Mesenchymal stem cell (in vitro differentiated cells and primary cell): ENCODE measurements around the gene TNPO3.

ENCODE experiments used
- DNase-seq: peaks from one replicate; pipeline ENCODE4 v3.0.0-alpha.2; 2013
- H2AFZ ChIP-seq: one replicate; pipeline ENCODE4 v1.6.1; 2013; ENCODE audit warnings: low read depth, mild to moderate bottlenecking, control low read depth, inconsistent platforms, low read length, moderate library complexity
- H2AK5ac ChIP-seq: 2 replicates; pipeline ENCODE4 v1.6.1; 2013; ENCODE audit warnings: low read length, moderate library complexity, mild to moderate bottlenecking, inconsistent platforms; ENCODE audit not compliant: severe bottlenecking
- H2BK120ac ChIP-seq: one replicate; pipeline ENCODE4 v1.6.1; 2013; ENCODE audit warnings: low read depth, mild to moderate bottlenecking, inconsistent platforms, low read length, moderate library complexity
- H2BK12ac ChIP-seq, 2 experiments: one replicate each; pipeline ENCODE4 v1.6.1; 2013; ENCODE audit warnings: inconsistent platforms in 2 of 2, low read length in 2 of 2, mild to moderate bottlenecking in 2 of 2, moderate library complexity in 2 of 2, control low read depth in 1 of 2
- H2BK15ac ChIP-seq: one replicate; pipeline ENCODE4 v1.6.1; 2013; ENCODE audit warnings: mild to moderate bottlenecking, low read depth, inconsistent platforms; ENCODE audit not compliant: poor library complexity, severe bottlenecking
- H2BK5ac ChIP-seq: 2 replicates; pipeline ENCODE4 v1.6.1; 2013; ENCODE audit warnings: low read depth, mild to moderate bottlenecking, low read length, control low read depth, inconsistent platforms; ENCODE audit not compliant: poor library complexity, severe bottlenecking
- H3K14ac ChIP-seq, 2 experiments: one replicate each; pipeline ENCODE4 v1.6.1; 2013; ENCODE audit warnings: inconsistent platforms in 2 of 2, low read length in 2 of 2, control low read depth in 1 of 2, mild to moderate bottlenecking in 1 of 2, moderate library complexity in 1 of 2
- H3K18ac ChIP-seq, 2 experiments: one replicate each; pipeline ENCODE4 v1.6.1; 2013; ENCODE audit warnings: inconsistent platforms in 2 of 2, low read length in 2 of 2, control low read depth in 1 of 2, low read depth in 1 of 2, mild to moderate bottlenecking in 1 of 2
- H3K23ac ChIP-seq, 2 experiments: one replicate each; pipeline ENCODE4 v1.6.1; 2013; ENCODE audit warnings: inconsistent platforms in 2 of 2, low read length in 2 of 2, mild to moderate bottlenecking in 2 of 2, moderate library complexity in 2 of 2, control low read depth in 1 of 2
- H3K27ac ChIP-seq: 2 replicates; pipeline ENCODE4 v1.5.1; 2013; ENCODE audit warnings: mild to moderate bottlenecking, moderate library complexity, low read length, control low read depth, inconsistent platforms; ENCODE audit not compliant: poor library complexity, severe bottlenecking
- H3K27me3 ChIP-seq, 2 experiments: 2 replicates each; pipeline versions ENCODE4 v1.6.1 to v1.7.0; 2013; ENCODE audit warnings: low read length in 2 of 2, mild to moderate bottlenecking in 2 of 2, moderate library complexity in 2 of 2, control low read depth in 1 of 2, inconsistent platforms in 1 of 2; ENCODE audit not compliant: control insufficient read depth in 1 of 2, insufficient read depth in 1 of 2
- H3K36me3 ChIP-seq, 2 experiments: 2 replicates each; pipeline versions ENCODE4 v1.6.1 to v1.7.0; 2013; ENCODE audit warnings: low read length in 2 of 2, control low read depth in 1 of 2, inconsistent platforms in 1 of 2, low read depth in 1 of 2, mild to moderate bottlenecking in 1 of 2; ENCODE audit not compliant: insufficient read depth in 2 of 2, control insufficient read depth in 1 of 2
- H3K4ac ChIP-seq, 2 experiments: one replicate each; pipeline ENCODE4 v1.6.1; 2013; ENCODE audit warnings: inconsistent platforms in 2 of 2, low read length in 2 of 2, mild to moderate bottlenecking in 2 of 2, moderate library complexity in 2 of 2, control low read depth in 1 of 2, low read depth in 1 of 2
- H3K4me1 ChIP-seq: 2 replicates; pipeline ENCODE4 v1.6.1; 2013; ENCODE audit warnings: low read depth, low read length, control low read depth; ENCODE audit not compliant: control insufficient read depth, insufficient read depth
- H3K4me2 ChIP-seq: 2 replicates; pipeline ENCODE4 v1.6.1; 2013; ENCODE audit warnings: low read length, mild to moderate bottlenecking, inconsistent platforms; ENCODE audit not compliant: poor library complexity, severe bottlenecking
- H3K4me3 ChIP-seq, 2 experiments: 2 replicates each; pipeline versions ENCODE4 v1.5.1 to v1.7.0; 2013; ENCODE audit warnings: low read length in 2 of 2, mild to moderate bottlenecking in 2 of 2, control low read depth in 1 of 2, low read depth in 1 of 2; ENCODE audit not compliant: insufficient read depth in 1 of 2
- H3K79me1 ChIP-seq: replicated peaks from 2 replicates; pipeline ENCODE4 v1.6.1; 2013; ENCODE audit warnings: mild to moderate bottlenecking, control low read depth, low read length, inconsistent platforms; ENCODE audit not compliant: poor library complexity, severe bottlenecking
- H3K9ac ChIP-seq: 2 replicates; pipeline ENCODE4 v1.7.0; 2013; ENCODE audit warnings: mild to moderate bottlenecking, low read length, moderate library complexity
- H3K9me3 ChIP-seq: 2 replicates; pipeline ENCODE4 v1.7.0; 2013; ENCODE audit warnings: mild to moderate bottlenecking, low read length; ENCODE audit not compliant: control insufficient read depth
- H4K8ac ChIP-seq: one replicate; pipeline ENCODE4 v1.6.1; 2013; ENCODE audit warnings: inconsistent platforms, mild to moderate bottlenecking, low read length, moderate library complexity
- H4K91ac ChIP-seq: one replicate; pipeline ENCODE4 v1.6.1; 2013; ENCODE audit warnings: mild to moderate bottlenecking, low read length, inconsistent platforms
- WGBS: methylation state at CpG from one replicate; pipeline ENCODE4 v1.1.7; 2013; ENCODE audit warnings: mixed read lengths; 5-methylcytosine and 5-hydroxymethylcytosine counted together

Gene TNPO3

GRCh38 chr7:128922496-128923410, 132.2 kb downstream of the TNPO3 start:
- Histone ChIP-seq H2BK5ac (no peak overlapping the region), H3K4me1 (peaks cover 11% of the 10 kb centered on the region), H2AK5ac (no peak overlapping the region), H3K4me3 (no peak overlapping the region), H3K79me1 (no peaks in the 10 kb centered on the region), H3K9me3 (no peaks in the 10 kb centered on the region), H2BK120ac (no peak overlapping the region), H3K36me3 (no peaks in the 10 kb centered on the region), H4K91ac (no peak overlapping the region), H3K23ac (no peak overlapping the region), H3K4me2 (no peak overlapping the region), H3K14ac (no peak overlapping the region), H2BK15ac (no peak overlapping the region), H3K18ac (no peak overlapping the region), H2BK12ac (no peak overlapping the region), H3K4ac (no peak overlapping the region), H3K9ac (no peak overlapping the region), H3K27ac (no peak overlapping the region), H2AFZ (no peak overlapping the region), H3K27me3 (peaks cover 56 to 57% of the 10 kb centered on the region in 2 experiments), H4K8ac (no peak overlapping the region)
- DNase-seq, result no peak
- WGBS, result 86% methylated on average over 14 of the region's 16 CpGs

- Histone ChIP-seq H3K4me3 (no peak overlapping the region), H4K8ac (no peak overlapping the region), H2BK5ac (no peak overlapping the region), H3K18ac (no peak overlapping the region), H3K4ac (no peak overlapping the region), H2AK5ac (no peak overlapping the region), H3K27me3 (peaks cover 61 to 63% of the 10 kb centered on the region in 2 experiments), H4K91ac (no peak overlapping the region), H2BK15ac (no peak overlapping the region), H3K9me3 (no peaks in the 10 kb centered on the region), H2BK12ac (no peak overlapping the region), H3K36me3 (no peaks in the 10 kb centered on the region), H3K4me1 (peaks cover 11% of the 10 kb centered on the region), H2AFZ (no peak overlapping the region), H2BK120ac (no peak overlapping the region), H3K14ac (no peak overlapping the region), H3K23ac (no peak overlapping the region), H3K79me1 (no peaks in the 10 kb centered on the region), H3K9ac (no peak overlapping the region), H3K27ac (no peak overlapping the region), H3K4me2 (no peak overlapping the region)
- WGBS, result 80% methylated on average over 9 of the region's 9 CpGs
- DNase-seq, result no peak
Measured at GRCh38 chr7:128921866-128922440, 133.0 kb downstream of the TNPO3 start.

- H3K79me1 ChIP-seq, result no peaks in the 10 kb centered on the region
- no peak overlapping the region for H2BK120ac ChIP-seq
- H3K27me3 ChIP-seq, result peaks cover 68% of the 10 kb centered on the region in 2 experiments
- no peak overlapping the region for H3K18ac ChIP-seq
- no peak overlapping the region for H3K4me3 ChIP-seq
- no peak for DNase-seq
- no peak overlapping the region for H3K27ac ChIP-seq
- no peaks in the 10 kb centered on the region for H3K36me3 ChIP-seq
- no peak overlapping the region for H2AK5ac ChIP-seq
- no peak overlapping the region for H2BK5ac ChIP-seq
- H3K4ac ChIP-seq, result no peak overlapping the region
- peaks cover 11% of the 10 kb centered on the region for H3K4me1 ChIP-seq
- H3K23ac ChIP-seq, result no peak overlapping the region
- H2BK15ac ChIP-seq, result no peak overlapping the region
- H3K9me3 ChIP-seq, result no peaks in the 10 kb centered on the region
- H2BK12ac ChIP-seq, result no peak overlapping the region
- H3K9ac ChIP-seq, result no peak overlapping the region
- no peak overlapping the region for H4K8ac ChIP-seq
- 63% methylated on average over 13 of the region's 13 CpGs for WGBS
- H3K14ac ChIP-seq, result no peak overlapping the region
- no peak overlapping the region for H2AFZ ChIP-seq
- no peak overlapping the region for H4K91ac ChIP-seq
- H3K4me2 ChIP-seq, result peak overlapping the region; percentile 18
Measured at GRCh38 chr7:128920913-128921582, 133.9 kb downstream of the TNPO3 start.
